Right atrium auricular region (tissue), 2 donors: ENCODE measurements around the gene PIGM. TPM values are rescaled to one million over a fixed set of nuclear protein-coding genes. Genes with fewer than 3 reads are reported as not detected.
A peak's percentile ranks its signal among the peaks of the same experiment; 100 is the strongest.

Experiments
- DNase-seq: peaks from one replicate; pipeline ENCODE4 v3.0.0-alpha.2; 2019; ENCODE audit warnings: low spot score
- H3K27ac ChIP-seq, 2 donors: fragments of 200-600 bp; sonication (generic); 1 replicate in 1 of 2; 2 replicates in 1 of 2; pipeline ENCODE4 v1.5.1; 2016 to 2019
- H3K27me3 ChIP-seq, 2 donors: fragments of 200-600 bp; sonication (generic); one replicate each; pipeline versions ENCODE4 v1.5.1 to v1.6.0; 2017 to 2019
- H3K36me3 ChIP-seq: fragments of 200-600 bp; sonication (generic); one replicate; pipeline ENCODE4 v1.5.1; 2016
- H3K4me1 ChIP-seq, 2 donors: fragments of 200-600 bp; sonication (generic); one replicate each; pipeline versions ENCODE4 v1.5.1 to v1.6.0; 2017 to 2019
- H3K4me3 ChIP-seq, 2 donors: fragments of 200-600 bp; sonication (generic); 1 replicate in 1 of 2; 2 replicates in 1 of 2; pipeline ENCODE4 v1.5.1; 2017 to 2019; ENCODE audit warnings: mild to moderate bottlenecking in 1 of 2, moderate library complexity in 1 of 2
- H3K9me3 ChIP-seq, 2 donors: fragments of 200-600 bp; sonication (generic); one replicate each; pipeline ENCODE4 v1.5.1; 2019
- total RNA-seq, 2 donors: library from RNA; depleted of rRNA; stranded (reverse); fragments of >200 nt; gene quantifications; one replicate each; pipeline ENCODE4 v1.1.0, GENCODE V29; 2016
- TF ChIP-seq, protein P1 (sequence below), 2 donors: fragments of 200-600 bp; sonication (generic); IDR thresholded peaks; one replicate each; pipeline ENCODE4 v1.5.1; 2019; ENCODE audit warnings: antibody characterized with exemption in 2 of 2

Gene PIGM
- total RNA-seq, 2 donors from 2014 or later = 2.4 to 3.2 TPM

DNA sequence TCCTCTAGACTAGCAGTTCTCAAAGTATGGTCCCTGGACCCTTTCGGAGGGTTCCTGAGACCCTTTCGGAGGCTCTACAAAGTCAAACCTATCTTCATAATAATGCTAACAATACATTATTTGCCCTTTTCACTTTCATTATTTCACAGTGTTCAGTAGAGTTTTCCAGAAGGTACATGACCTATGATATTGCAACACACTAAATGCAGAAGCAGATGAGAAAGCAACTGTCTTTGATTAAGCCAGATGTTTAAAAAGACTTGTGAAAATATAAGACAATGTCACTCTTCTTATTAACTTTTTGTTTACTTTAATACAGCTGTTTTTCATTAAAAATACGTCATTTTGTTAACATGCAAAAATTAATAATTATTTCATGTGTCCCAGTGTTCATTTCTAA is 32.4 kb upstream of the PIGM start:
- Histone ChIP-seq H3K36me3 (no peaks in the 10 kb centered on the region), H3K27ac (no peak overlapping the region), H3K4me3 (no peak overlapping the region), H3K27me3 (no peaks in the 10 kb centered on the region), H3K9me3 (no peaks in the 10 kb centered on the region), H3K4me1 (no peaks in the 10 kb centered on the region)
- TF ChIP-seq, protein P1, sequence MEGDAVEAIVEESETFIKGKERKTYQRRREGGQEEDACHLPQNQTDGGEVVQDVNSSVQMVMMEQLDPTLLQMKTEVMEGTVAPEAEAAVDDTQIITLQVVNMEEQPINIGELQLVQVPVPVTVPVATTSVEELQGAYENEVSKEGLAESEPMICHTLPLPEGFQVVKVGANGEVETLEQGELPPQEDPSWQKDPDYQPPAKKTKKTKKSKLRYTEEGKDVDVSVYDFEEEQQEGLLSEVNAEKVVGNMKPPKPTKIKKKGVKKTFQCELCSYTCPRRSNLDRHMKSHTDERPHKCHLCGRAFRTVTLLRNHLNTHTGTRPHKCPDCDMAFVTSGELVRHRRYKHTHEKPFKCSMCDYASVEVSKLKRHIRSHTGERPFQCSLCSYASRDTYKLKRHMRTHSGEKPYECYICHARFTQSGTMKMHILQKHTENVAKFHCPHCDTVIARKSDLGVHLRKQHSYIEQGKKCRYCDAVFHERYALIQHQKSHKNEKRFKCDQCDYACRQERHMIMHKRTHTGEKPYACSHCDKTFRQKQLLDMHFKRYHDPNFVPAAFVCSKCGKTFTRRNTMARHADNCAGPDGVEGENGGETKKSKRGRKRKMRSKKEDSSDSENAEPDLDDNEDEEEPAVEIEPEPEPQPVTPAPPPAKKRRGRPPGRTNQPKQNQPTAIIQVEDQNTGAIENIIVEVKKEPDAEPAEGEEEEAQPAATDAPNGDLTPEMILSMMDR (IDR thresholded peaks at IDR 0.05) = no peak
- DNase-seq = no peak

DNA sequence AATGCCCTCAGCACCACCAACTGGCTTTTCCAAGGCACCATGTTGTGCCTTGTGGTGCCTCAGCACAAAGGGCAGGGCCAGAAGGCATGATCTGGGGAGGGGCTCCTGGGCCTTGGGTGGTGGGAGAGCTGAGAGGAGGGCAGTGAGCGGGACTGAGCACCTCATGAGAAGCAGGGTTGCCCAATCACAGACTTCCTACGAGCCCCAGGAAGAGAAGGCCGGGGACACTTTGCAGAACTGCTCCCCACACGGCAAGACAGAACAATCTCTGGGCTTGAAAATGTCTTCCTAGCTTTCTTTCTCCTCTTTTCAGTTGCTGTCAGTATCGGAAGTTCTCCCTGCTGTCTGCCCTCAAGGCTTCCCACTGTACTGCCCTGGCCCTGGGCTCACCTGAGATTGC is 31.4 kb upstream of the PIGM start:
- DNase-seq = no peak
- H3K27ac ChIP-seq = no peak overlapping the region
- no peaks in the 10 kb centered on the region for H3K9me3 ChIP-seq
- H3K27me3 ChIP-seq = no peaks in the 10 kb centered on the region
- TF ChIP-seq, protein P1 (IDR thresholded peaks at IDR 0.05) = no peak
- H3K36me3 ChIP-seq = no peaks in the 10 kb centered on the region
- H3K4me1 ChIP-seq = no peaks in the 10 kb centered on the region
- no peak overlapping the region for H3K4me3 ChIP-seq

- no peak for DNase-seq
- no peaks in the 10 kb centered on the region for H3K9me3 ChIP-seq
- H3K27ac ChIP-seq = no peak overlapping the region
- no peaks in the 10 kb centered on the region for H3K36me3 ChIP-seq
- no peaks in the 10 kb centered on the region for H3K27me3 ChIP-seq
- TF ChIP-seq, protein P1 (IDR thresholded peaks at IDR 0.05) = no peak
- no peaks in the 10 kb centered on the region for H3K4me1 ChIP-seq
- no peak overlapping the region for H3K4me3 ChIP-seq
Measured at GRCh38 chr1:160062230-160062532, 30.4 kb upstream of the PIGM start.

DNA sequence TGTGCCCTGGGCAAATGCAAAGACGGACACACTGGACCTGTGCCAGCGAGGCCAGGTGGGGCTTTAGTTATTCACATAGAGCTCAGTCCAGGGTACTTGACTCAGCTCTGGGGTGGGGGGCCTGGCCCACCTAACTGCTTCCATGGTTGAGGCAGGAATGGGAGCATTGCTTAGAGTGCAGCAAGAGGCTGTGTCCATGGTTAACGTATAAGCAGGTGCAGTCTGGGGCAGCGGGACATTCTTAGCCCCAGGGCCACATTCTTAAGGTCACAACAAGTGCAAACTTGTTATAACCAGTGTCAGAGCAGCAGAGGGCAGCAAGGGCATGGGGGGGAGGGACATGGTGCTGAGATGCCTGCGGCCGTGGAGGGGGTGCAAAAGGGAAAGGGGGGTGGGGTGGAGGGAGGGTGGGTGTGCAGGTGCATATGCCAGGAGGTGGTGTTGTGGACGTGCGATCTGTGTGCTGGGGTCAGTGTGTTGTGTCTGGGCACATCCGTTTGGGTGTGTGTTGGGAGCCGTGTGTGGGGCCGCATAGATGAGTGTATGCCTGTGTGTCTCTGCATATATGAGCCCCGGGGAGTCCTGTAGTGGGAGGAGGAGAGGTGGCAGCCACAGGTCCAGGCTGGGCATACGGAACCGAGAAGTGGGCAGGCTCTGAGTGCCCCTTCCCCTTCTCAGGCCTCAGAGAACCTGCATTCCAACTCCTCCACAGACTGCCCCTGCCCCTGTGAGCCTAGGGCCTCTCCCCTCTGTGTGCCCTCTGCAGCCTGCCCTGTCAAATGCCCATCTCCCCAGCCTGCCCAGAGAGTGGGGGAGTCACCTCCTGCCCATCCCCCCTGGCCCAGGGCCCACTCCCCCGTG is 29.8 kb upstream of the PIGM start:
- no peak for DNase-seq
- H3K36me3 ChIP-seq = no peaks in the 10 kb centered on the region
- no peaks in the 10 kb centered on the region for H3K9me3 ChIP-seq
- no peaks in the 10 kb centered on the region for H3K4me1 ChIP-seq
- H3K27ac ChIP-seq = no peak overlapping the region
- no peaks in the 10 kb centered on the region for H3K27me3 ChIP-seq
- TF ChIP-seq, protein P1 (IDR thresholded peaks at IDR 0.05) = no peak
- no peak overlapping the region for H3K4me3 ChIP-seq

GRCh38 chr1:160058087-160058486 is 26.3 kb upstream of the PIGM start:
- no peak for DNase-seq
- no peaks in the 10 kb centered on the region for H3K9me3 ChIP-seq
- H3K4me3 ChIP-seq = no peak overlapping the region
- TF ChIP-seq, protein P1 (IDR thresholded peaks at IDR 0.05) = peak in 1 of 2 donors; percentile 29
- H3K36me3 ChIP-seq = no peaks in the 10 kb centered on the region
- H3K27me3 ChIP-seq = no peaks in the 10 kb centered on the region
- no peaks in the 10 kb centered on the region for H3K4me1 ChIP-seq
- no peak overlapping the region for H3K27ac ChIP-seq
